ENCODE data around the gene HAGHL.

HAGHL gene

DNA sequence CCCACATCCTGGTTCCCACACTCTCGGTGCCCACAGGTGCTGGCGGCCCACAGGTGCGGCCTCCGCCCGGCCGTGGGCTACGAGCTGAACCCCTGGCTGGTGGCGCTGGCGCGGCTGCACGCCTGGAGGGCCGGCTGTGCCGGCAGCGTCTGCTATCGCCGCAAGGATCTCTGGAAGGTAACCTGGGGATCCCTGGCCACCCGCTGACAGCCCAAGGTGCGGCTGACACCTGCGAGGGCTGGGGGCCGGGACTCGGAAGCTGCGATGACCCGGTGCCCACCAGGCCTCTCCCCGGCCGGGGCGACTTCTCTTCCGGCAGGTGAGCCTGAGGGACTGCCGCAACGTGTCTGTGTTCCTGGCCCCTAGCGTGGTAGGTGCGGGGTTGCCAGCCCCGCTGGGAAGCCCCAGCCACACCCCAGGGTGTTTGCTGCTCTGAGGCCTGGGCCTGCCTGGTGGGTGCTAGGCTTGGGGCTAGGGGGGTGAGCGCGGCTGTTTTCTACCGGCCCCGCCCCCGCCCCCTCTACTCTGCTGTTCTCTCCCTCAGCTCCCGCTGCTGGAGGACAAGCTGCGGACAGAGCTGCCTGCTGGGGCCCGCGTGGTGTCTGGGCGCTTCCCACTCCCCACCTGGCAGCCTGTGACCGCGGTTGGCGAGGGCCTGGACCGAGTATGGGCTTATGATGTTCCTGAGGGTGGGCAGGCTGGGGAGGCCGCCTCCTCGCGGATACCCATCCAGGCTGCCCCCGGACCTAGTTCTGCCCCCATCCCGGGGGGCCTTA lies 5.0 kb upstream of the HAGHL start:
- DNase-seq, result no peak

GRCh38 chr16:722835-723633 lies 3.9 kb upstream of the HAGHL start:
- no peak for DNase-seq

GRCh38 chr16:723695-724094 lies 3.2 kb upstream of the HAGHL start:
- no peak for DNase-seq

DNA sequence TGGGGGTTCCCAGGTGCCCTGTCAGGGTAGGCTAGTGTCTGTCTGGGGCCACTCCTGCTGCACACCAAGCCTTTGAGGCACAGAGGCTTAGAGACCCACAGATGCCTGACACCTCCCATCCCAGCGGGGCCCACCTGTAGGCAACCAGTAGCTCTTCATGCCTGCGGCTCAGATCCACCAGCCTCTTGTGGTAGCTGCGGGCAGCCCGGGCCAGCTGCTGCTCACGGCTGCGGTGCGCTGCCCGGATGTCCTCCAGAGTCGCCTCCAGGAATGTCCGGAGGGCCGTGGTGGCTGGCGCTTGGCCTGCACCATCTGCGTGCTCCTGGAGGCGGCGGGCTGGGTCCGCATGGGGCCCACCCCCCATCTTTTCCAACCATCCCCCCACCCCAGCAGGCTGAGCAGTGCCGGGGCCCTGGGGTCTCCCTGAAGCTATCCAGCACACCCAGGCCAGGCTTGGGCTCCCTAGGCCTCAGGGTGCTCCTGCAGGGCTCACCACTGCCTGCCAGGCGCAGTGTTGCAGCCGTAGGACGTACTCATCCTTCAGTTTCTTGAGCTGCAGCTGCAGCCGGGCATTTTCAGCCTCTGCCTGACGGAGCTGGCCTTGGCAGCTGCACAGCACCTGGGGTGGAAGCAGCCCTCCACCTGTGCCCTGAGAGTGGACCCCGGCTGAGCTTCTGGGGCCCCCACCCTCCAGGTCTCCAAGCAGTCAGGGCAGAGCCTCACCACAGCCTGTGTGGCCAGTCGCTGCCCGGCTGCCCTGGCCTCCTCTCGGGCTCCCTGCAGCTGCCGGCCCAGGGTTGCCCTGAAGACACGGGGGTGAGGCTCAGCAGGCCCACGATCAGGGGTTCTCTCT lies 2.5 kb upstream of the HAGHL start:
- DNase-seq, result no peak

- no peak for DNase-seq
These were observed 1.9 kb upstream of the HAGHL start for GRCh38 chr16:725041-725376.

- no peak for DNase-seq
These were observed 1.3 kb upstream of the HAGHL start for GRCh38 chr16:725463-726187.

DNA sequence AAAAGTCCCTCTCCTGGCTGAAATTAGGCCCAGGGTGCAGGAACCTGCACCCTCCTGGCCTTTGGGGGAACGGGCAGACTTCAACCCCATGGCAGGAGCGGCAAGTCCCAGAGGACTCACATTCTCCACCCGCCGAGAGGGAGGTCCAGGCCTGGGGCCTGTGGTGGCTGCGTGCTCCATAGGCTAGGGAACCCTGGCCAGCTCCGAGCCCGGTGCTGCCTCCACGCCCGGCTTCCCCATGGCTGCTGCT lies 793 bp upstream of the HAGHL start:
- DNase-seq, result no peak

DNA sequence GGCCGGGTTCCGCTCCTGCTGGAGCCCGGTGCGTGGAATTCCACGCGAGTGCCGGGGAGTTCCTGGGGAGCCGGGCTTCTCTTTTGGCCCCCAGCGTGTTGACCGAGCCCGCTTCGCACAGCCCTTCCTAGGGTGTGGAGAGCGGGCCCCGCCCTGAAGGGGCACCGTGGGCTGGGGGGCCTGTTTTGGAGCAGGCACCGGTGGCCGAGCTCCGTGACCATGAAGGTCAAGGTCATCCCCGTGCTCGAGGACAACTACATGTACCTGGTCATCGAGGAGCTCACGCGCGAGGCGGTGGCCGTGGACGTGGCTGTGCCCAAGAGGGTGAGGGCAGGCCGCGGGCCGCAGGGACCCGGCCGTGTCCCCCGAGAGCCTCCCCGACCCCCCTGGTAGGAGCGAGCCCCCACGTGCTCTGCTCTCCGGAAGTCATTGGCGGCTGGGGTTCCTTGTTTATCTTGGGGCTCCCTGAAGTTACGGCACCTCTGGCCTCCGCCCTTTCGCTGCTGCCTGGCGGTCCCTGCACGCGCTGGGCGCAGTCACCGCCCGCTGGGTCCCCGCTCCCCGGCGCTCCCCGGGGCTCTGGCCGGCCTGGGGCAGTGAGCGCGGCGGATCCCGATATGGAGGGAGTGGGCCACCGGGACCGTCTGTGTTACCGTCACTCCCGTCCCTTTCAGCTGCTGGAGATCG lies 528 bp downstream of the HAGHL start:
- no peak for DNase-seq

- DNase-seq, result peak; percentile 70
These were observed 1.4 kb downstream of the HAGHL start for GRCh38 chr16:728131-728889.

- no peak for DNase-seq
These were observed 2.2 kb downstream of the HAGHL start for GRCh38 chr16:728890-729744.

- no peak for DNase-seq
These were observed 3.1 kb downstream of the HAGHL start for GRCh38 chr16:729768-730665.

DNA sequence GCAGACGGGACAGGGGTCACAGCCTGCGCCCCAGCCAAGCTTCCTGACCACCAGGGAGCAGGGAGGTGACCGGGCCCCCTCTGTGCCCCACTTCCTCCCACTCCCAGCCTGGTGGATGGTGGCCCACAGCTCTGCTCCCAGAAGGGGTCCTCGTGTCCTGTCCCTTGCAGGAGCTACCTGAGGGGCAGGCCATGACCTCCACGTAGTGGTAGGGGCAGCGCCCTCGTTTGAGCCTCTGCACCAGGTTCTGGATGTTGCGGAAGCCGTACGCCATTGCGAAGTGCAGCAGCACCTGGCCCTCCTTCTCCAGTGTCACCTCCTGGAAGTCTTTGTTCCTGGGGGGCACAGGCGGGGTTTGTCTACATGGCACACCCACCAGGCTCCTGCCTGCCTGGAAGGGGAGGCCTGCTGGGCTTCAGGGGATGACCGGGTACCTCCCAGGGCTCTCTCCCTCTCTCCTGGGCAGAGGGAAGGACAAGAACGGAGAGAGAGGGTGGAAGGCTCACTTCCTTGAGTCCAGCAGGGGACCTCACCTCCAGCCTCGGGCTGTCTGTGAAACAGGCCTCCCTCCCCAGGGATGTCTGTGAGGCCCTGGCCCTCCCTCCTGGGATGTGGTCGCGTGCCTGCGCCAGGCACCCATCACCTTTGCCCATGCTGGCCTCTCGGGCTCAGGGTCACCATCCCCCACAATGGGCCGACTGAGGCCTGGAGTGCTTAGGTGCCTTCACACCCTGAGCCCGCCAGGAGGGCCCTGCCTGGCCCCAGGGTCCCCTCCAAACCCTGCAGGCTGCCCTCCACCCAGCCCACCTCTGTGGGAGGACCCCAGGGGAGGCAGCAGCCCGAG lies 4.0 kb downstream of the HAGHL start:
- no peak for DNase-seq

DNA sequence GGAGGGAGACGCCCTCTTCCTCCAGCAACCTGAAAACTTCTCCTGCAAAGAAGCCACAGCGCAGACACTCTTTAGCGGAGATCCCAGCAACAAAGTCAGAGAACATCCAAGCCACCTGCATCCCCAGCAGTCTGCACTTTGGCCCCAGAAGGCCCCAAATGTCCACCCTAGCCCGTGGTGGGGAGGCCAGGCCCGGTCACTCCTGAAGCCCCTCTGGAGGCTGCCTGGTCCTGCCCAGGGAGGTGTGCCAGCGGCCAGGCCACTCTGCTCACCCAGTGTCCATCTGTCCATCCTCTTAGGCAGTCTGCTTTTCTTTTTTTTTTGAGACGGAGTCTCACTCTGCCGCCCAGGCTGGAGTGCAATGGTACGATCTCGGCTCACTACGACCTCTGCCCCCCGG lies 5.4 kb downstream of the HAGHL start:
- DNase-seq, result no peak

GRCh38 chr16:732936-733335 lies 6.0 kb downstream of the HAGHL start:
- DNase-seq, result no peak

DNA sequence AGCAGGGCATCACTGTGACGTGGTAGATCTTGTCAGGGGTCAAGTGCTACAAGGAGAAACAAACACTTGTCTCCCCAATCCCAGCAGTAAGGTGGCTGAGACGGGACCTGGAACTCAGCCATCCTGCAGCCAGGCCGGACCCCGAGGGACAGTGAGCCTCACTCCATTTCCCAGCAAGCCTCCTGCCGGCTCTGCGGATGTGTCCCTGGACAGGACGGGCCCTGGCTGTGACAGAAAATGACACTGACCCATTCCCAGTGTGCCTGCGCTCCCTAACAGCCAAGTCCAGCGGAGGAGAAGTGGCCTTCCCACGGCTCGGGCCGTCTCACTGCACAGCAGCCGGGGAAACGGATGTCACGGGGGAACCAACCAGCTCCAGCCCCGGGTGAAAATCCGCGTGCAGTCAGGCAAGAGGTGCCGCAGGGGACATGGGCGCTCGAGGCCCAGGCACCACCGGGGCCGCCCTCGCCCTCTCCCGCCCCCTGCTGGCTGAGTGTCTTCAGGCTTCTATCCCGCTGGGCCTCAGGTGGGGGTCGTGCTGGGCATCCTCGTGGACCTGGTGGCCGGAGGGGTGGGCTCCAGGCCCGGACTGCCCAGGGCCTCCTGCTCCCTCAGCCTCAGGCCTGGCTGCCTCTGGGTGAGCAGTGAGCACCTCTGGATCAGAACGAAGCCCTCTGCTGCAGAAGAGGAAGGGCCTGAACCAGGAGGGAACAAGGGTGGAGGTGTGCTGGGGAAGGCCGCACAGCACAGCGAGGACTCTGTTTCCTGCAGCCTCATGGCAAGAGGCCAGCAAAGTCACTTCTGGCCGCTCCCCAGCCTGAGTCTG lies 6.7 kb downstream of the HAGHL start:
- DNase-seq, result no peak

DNA sequence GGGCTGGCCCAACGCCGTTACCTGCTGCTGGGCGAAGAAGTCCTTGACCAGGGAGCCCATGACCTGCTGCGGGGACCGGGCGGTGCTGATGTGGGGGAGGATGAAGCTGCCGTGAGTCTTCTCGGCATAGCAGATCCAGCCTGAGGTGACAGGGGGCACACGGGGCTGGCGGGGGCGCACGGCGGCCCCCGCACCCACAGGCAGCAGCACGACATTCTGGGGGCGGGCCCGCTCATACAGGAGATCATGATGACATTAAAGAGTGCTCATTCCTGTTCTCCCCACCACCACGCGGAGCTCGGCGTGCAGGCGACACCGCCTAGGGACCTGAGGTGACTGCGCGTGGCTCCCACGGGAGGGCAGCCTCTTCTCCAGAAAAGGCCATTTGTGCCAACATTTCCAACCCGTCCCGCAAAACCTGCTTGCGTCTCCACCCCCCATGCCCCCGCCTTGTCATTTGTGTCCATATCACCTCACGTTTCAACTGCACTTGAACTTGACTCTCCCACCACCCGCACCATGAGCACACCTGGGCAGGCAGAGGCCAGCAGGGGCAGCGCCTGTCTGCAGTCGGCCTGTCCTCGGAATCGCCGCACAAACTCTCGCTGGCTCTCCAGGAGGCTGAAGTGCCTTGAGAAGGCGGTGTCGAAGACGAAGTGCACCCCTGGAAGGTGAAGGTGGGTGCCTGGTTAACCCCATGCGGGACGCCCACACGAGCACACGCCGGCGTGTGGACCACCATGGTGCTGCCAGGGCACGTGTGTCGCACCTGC lies 7.5 kb downstream of the HAGHL start:
- DNase-seq, result no peak

Data from fibroblast of skin of scalp (primary cell).